GM23338 (cell line): Measurements from ENCODE around the gene TOR1AIP2. TPM values are rescaled to one million over a fixed set of nuclear protein-coding genes. Genes with fewer than 3 reads are reported as not detected.

ENCODE experiments used
- ATAC-seq: fragments of 200-7000 bp; cut with Tn5 transposase; 3 replicates; pipeline ENCODE4 v1.9.1; 2020
- DNase-seq: peaks from one replicate; pipeline ENCODE4 v3.0.0-alpha.2; 2015; ENCODE audit warnings: low spot score
- H2AFZ ChIP-seq: fragments of 200-600 bp; sonication (generic); 2 replicates; pipeline ENCODE4 v1.8.0; 2016; ENCODE audit warnings: antibody characterized with exemption, mild to moderate bottlenecking, moderate library complexity
- H3F3A ChIP-seq: fragments of 200-600 bp; sonication (generic); replicated peaks from 2 replicates; pipeline ENCODE4 v1.8.0; 2017; ENCODE audit warnings: antibody characterized with exemption, mixed run types, low read depth
- H3K27ac ChIP-seq: fragments of 200-600 bp; sonication (generic); 2 replicates; pipeline ENCODE4 v1.6.1; 2016; ENCODE audit warnings: low read depth
- H3K27me3 ChIP-seq: fragments of 200-600 bp; sonication (generic); 2 replicates; pipeline ENCODE4 v1.8.0; 2016; ENCODE audit warnings: mild to moderate bottlenecking, mixed run types, moderate library complexity; ENCODE audit not compliant: insufficient read depth
- H3K36me3 ChIP-seq: fragments of 200-600 bp; sonication (generic); 2 replicates; pipeline ENCODE4 v1.8.0; 2016; ENCODE audit warnings: mild to moderate bottlenecking; ENCODE audit not compliant: insufficient read depth
- H3K4me1 ChIP-seq: fragments of 200-600 bp; sonication (generic); 2 replicates; pipeline ENCODE4 v1.8.0; 2016; ENCODE audit warnings: mild to moderate bottlenecking, moderate library complexity; ENCODE audit not compliant: insufficient read depth
- H3K4me2 ChIP-seq: fragments of 200-600 bp; sonication (generic); 2 replicates; pipeline ENCODE4 v1.7.1; 2017; ENCODE audit warnings: mixed run types
- H3K4me3 ChIP-seq: fragments of 200-600 bp; sonication (generic); 2 replicates; pipeline ENCODE4 v1.6.1; 2016; ENCODE audit warnings: mixed run types
- H3K79me2 ChIP-seq: fragments of 200-600 bp; sonication (generic); replicated peaks from 2 replicates; pipeline ENCODE4 v1.8.0; 2017; ENCODE audit warnings: mild to moderate bottlenecking; ENCODE audit not compliant: insufficient read depth
- H3K9me2 ChIP-seq: fragments of 200-600 bp; sonication (generic); 2 replicates; pipeline ENCODE4 v1.8.0; 2017; ENCODE audit not compliant: insufficient read depth
- H4K20me1 ChIP-seq: fragments of 200-600 bp; sonication (generic); replicated peaks from 2 replicates; pipeline ENCODE4 v1.8.0; 2017; ENCODE audit warnings: mild to moderate bottlenecking; ENCODE audit not compliant: insufficient read depth
- H3K27ac Mint-ChIP-seq: 2 replicates; pipeline ENCODE4 v1.8.0; 2020; ENCODE audit warnings: inconsistent platforms, mild to moderate bottlenecking, moderate library complexity, mixed read lengths
- H3K27me3 Mint-ChIP-seq: 3 replicates; pipeline ENCODE4 v1.8.0; 2022; ENCODE audit warnings: low read depth, mild to moderate bottlenecking, moderate library complexity, mixed read lengths, inconsistent platforms; ENCODE audit not compliant: insufficient read depth, poor library complexity
- H3K36me3 Mint-ChIP-seq: 3 replicates; pipeline ENCODE4 v1.8.0; 2021; ENCODE audit warnings: low read depth, mild to moderate bottlenecking, inconsistent platforms, moderate library complexity, mixed read lengths
- H3K4me1 Mint-ChIP-seq: 3 replicates; pipeline ENCODE4 v1.8.0; 2020; ENCODE audit warnings: mild to moderate bottlenecking, inconsistent platforms, mixed read lengths
- H3K4me3 Mint-ChIP-seq: 3 replicates; pipeline ENCODE4 v1.8.0; 2021; ENCODE audit warnings: moderate library complexity, mild to moderate bottlenecking, inconsistent platforms, mixed read lengths
- H3K9me3 Mint-ChIP-seq: 3 replicates; pipeline ENCODE4 v1.8.0; 2020; ENCODE audit warnings: moderate library complexity, mild to moderate bottlenecking, inconsistent platforms, mixed read lengths
- CREB1 ChIP-seq: fragments of 250-450 bp; sonication (Bioruptor Pico); IDR thresholded peaks from 2 replicates; pipeline ENCODE4 v1.5.0; 2020; ENCODE audit warnings: low read depth, mild to moderate bottlenecking, moderate library complexity
- EZH2 ChIP-seq: fragments of 200-600 bp; sonication (generic); IDR thresholded peaks from one replicate; pipeline ENCODE4 v1.8.0; 2017; ENCODE audit warnings: antibody characterized with exemption, mild to moderate bottlenecking, low read depth; ENCODE audit not compliant: unreplicated experiment
- EZH2phosphoT487 ChIP-seq: fragments of 200-600 bp; sonication (generic); IDR thresholded peaks from one replicate; pipeline ENCODE4 v1.8.1; 2018; ENCODE audit warnings: antibody characterized with exemption; ENCODE audit not compliant: unreplicated experiment
- JUNB ChIP-seq: IDR thresholded peaks from one replicate; pipeline ENCODE4 v1.6.1; 2016; ENCODE audit warnings: antibody characterized with exemption; ENCODE audit not compliant: unreplicated experiment
- NANOG ChIP-seq: IDR thresholded peaks from 2 replicates; pipeline ENCODE4 v1.6.1; 2016; ENCODE audit warnings: antibody characterized with exemption, borderline replicate concordance
- POLR2AphosphoS5 ChIP-seq: IDR thresholded peaks from 2 replicates; pipeline ENCODE4 v1.6.1; 2016; ENCODE audit warnings: antibody characterized with exemption, low read depth
- STAT1 ChIP-seq: IDR thresholded peaks from one replicate; pipeline ENCODE4 v1.6.1; 2016; ENCODE audit warnings: antibody characterized with exemption; ENCODE audit not compliant: unreplicated experiment
- ZNF114 ChIP-seq: fragments of 250-450 bp; sonication (Bioruptor Pico); IDR thresholded peaks from 2 replicates; pipeline ENCODE4 v1.5.0; 2020; ENCODE audit warnings: mild to moderate bottlenecking, moderate library complexity
- ZNF331 ChIP-seq: fragments of 250-450 bp; sonication (Bioruptor Pico); IDR thresholded peaks from 2 replicates; pipeline ENCODE4 v1.5.0; 2020; ENCODE audit warnings: low read depth, mild to moderate bottlenecking, moderate library complexity
- polyA plus RNA-seq: library from polyadenylated mRNA; unstranded; fragments of >200 nt; fragmentation: Nextera tagmentation; extraction: Ambion mirVana; gene quantifications from 2 replicates; pipeline ENCODE4 v1.2.1, GENCODE V29; 2016
- total RNA-seq: library from RNA; depleted of rRNA; stranded (reverse); fragments of >200 nt; shearing (Covaris generic); gene quantifications from 2 replicates; pipeline ENCODE4 v1.2.3, GENCODE V29; 2014
- TF ChIP-seq, protein P1 (sequence below), 2 experiments: fragments of 200-600 bp in 1 of 2; sonication (generic) in 1 of 2; conservative IDR thresholded peaks; 2 replicates each; pipeline versions ENCODE4 v1.5.1 to v1.6.1; 2016 to 2017; ENCODE audit warnings: antibody characterized with exemption in 2 of 2, low read depth in 2 of 2, mild to moderate bottlenecking in 2 of 2, moderate library complexity in 1 of 2
- TF ChIP-seq, protein P2 (sequence below): IDR thresholded peaks from 2 replicates; pipeline ENCODE4 v1.6.1; 2016; ENCODE audit warnings: antibody characterized with exemption
- TF ChIP-seq, protein P3 (sequence below): IDR thresholded peaks from one replicate; pipeline ENCODE4 v1.6.1; 2018; ENCODE audit warnings: antibody characterized with exemption; ENCODE audit not compliant: unreplicated experiment
- TF ChIP-seq, protein P4 (sequence below): fragments of 250-450 bp; sonication (Bioruptor Pico); IDR thresholded peaks from 2 replicates; pipeline ENCODE4 v1.5.0; 2020; ENCODE audit warnings: mild to moderate bottlenecking, moderate library complexity

TOR1AIP2 gene
- total and polyA plus RNA-seq, 2 experiments from 2014 or later = 21.1 to 81.3 TPM

DNA sequence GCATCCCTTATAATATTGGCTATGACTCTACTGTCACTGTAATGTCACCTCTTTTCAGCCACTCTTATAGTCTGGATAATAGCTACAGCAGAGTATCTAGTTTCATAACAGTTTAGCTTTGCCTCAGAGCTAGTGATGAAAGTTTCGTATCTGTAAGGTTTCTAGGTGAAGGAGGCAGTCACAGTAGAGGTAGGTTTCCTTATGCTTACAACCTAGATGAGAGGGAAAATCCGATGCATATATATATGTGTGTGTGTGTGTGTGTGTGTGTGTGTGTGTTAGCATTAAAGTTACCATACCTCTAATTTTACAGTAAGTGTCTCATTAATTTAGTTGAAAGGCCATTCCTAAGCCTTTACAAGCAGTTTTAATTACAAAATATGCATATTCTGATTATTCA, 2.2 kb upstream of the TOR1AIP2 start:
- Histone ChIP-seq H3K36me3 (peaks cover 3% of the 10 kb centered on the region; the same call in 1 of the 2 replicates), H3K79me2 (peaks cover 37% of the 10 kb centered on the region), H3K27me3 (no peaks in the 10 kb centered on the region), H2AFZ (no peak overlapping the region), H3K4me2 (no peak overlapping the region), H3K9me2 (no peaks in the 10 kb centered on the region), H3K27ac (no peak overlapping the region), H4K20me1 (peaks cover 8% of the 10 kb centered on the region; the same call in 1 of the 2 replicates), H3K4me3 (no peak overlapping the region), H3F3A (peaks cover 11% of the 10 kb centered on the region; the same call in 1 of the 2 replicates), H3K4me1 (peaks cover 10% of the 10 kb centered on the region)
- Mint-ChIP-seq H3K4me1 (peaks cover 23% of the 10 kb centered on the region), H3K4me3 (no peak overlapping the region), H3K9me3 (no peaks in the 10 kb centered on the region), H3K27ac (no peak overlapping the region), H3K36me3 (peaks cover 12% of the 10 kb centered on the region), H3K27me3 (peaks cover 3% of the 10 kb centered on the region)
- TF ChIP-seq NANOG = no peak
- TF ChIP-seq, protein P1, sequence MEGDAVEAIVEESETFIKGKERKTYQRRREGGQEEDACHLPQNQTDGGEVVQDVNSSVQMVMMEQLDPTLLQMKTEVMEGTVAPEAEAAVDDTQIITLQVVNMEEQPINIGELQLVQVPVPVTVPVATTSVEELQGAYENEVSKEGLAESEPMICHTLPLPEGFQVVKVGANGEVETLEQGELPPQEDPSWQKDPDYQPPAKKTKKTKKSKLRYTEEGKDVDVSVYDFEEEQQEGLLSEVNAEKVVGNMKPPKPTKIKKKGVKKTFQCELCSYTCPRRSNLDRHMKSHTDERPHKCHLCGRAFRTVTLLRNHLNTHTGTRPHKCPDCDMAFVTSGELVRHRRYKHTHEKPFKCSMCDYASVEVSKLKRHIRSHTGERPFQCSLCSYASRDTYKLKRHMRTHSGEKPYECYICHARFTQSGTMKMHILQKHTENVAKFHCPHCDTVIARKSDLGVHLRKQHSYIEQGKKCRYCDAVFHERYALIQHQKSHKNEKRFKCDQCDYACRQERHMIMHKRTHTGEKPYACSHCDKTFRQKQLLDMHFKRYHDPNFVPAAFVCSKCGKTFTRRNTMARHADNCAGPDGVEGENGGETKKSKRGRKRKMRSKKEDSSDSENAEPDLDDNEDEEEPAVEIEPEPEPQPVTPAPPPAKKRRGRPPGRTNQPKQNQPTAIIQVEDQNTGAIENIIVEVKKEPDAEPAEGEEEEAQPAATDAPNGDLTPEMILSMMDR (conservative IDR thresholded peaks at IDR 0.05; ENCODE audit: low read depth in 2 of 2) = no peak
- TF ChIP-seq, protein P2, sequence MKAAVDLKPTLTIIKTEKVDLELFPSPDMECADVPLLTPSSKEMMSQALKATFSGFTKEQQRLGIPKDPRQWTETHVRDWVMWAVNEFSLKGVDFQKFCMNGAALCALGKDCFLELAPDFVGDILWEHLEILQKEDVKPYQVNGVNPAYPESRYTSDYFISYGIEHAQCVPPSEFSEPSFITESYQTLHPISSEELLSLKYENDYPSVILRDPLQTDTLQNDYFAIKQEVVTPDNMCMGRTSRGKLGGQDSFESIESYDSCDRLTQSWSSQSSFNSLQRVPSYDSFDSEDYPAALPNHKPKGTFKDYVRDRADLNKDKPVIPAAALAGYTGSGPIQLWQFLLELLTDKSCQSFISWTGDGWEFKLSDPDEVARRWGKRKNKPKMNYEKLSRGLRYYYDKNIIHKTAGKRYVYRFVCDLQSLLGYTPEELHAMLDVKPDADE = no peak
- no peak for TF ChIP-seq EZH2phosphoT487
- TF ChIP-seq EZH2 = no peak
- no peak for TF ChIP-seq CREB1
- no peak for TF ChIP-seq ZNF331 (CRISPR knock-in tag)
- TF ChIP-seq, protein P3, sequence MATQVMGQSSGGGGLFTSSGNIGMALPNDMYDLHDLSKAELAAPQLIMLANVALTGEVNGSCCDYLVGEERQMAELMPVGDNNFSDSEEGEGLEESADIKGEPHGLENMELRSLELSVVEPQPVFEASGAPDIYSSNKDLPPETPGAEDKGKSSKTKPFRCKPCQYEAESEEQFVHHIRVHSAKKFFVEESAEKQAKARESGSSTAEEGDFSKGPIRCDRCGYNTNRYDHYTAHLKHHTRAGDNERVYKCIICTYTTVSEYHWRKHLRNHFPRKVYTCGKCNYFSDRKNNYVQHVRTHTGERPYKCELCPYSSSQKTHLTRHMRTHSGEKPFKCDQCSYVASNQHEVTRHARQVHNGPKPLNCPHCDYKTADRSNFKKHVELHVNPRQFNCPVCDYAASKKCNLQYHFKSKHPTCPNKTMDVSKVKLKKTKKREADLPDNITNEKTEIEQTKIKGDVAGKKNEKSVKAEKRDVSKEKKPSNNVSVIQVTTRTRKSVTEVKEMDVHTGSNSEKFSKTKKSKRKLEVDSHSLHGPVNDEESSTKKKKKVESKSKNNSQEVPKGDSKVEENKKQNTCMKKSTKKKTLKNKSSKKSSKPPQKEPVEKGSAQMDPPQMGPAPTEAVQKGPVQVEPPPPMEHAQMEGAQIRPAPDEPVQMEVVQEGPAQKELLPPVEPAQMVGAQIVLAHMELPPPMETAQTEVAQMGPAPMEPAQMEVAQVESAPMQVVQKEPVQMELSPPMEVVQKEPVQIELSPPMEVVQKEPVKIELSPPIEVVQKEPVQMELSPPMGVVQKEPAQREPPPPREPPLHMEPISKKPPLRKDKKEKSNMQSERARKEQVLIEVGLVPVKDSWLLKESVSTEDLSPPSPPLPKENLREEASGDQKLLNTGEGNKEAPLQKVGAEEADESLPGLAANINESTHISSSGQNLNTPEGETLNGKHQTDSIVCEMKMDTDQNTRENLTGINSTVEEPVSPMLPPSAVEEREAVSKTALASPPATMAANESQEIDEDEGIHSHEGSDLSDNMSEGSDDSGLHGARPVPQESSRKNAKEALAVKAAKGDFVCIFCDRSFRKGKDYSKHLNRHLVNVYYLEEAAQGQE = no peak
- no peak for TF ChIP-seq JUNB
- no peak for TF ChIP-seq STAT1
- TF ChIP-seq, protein P4, sequence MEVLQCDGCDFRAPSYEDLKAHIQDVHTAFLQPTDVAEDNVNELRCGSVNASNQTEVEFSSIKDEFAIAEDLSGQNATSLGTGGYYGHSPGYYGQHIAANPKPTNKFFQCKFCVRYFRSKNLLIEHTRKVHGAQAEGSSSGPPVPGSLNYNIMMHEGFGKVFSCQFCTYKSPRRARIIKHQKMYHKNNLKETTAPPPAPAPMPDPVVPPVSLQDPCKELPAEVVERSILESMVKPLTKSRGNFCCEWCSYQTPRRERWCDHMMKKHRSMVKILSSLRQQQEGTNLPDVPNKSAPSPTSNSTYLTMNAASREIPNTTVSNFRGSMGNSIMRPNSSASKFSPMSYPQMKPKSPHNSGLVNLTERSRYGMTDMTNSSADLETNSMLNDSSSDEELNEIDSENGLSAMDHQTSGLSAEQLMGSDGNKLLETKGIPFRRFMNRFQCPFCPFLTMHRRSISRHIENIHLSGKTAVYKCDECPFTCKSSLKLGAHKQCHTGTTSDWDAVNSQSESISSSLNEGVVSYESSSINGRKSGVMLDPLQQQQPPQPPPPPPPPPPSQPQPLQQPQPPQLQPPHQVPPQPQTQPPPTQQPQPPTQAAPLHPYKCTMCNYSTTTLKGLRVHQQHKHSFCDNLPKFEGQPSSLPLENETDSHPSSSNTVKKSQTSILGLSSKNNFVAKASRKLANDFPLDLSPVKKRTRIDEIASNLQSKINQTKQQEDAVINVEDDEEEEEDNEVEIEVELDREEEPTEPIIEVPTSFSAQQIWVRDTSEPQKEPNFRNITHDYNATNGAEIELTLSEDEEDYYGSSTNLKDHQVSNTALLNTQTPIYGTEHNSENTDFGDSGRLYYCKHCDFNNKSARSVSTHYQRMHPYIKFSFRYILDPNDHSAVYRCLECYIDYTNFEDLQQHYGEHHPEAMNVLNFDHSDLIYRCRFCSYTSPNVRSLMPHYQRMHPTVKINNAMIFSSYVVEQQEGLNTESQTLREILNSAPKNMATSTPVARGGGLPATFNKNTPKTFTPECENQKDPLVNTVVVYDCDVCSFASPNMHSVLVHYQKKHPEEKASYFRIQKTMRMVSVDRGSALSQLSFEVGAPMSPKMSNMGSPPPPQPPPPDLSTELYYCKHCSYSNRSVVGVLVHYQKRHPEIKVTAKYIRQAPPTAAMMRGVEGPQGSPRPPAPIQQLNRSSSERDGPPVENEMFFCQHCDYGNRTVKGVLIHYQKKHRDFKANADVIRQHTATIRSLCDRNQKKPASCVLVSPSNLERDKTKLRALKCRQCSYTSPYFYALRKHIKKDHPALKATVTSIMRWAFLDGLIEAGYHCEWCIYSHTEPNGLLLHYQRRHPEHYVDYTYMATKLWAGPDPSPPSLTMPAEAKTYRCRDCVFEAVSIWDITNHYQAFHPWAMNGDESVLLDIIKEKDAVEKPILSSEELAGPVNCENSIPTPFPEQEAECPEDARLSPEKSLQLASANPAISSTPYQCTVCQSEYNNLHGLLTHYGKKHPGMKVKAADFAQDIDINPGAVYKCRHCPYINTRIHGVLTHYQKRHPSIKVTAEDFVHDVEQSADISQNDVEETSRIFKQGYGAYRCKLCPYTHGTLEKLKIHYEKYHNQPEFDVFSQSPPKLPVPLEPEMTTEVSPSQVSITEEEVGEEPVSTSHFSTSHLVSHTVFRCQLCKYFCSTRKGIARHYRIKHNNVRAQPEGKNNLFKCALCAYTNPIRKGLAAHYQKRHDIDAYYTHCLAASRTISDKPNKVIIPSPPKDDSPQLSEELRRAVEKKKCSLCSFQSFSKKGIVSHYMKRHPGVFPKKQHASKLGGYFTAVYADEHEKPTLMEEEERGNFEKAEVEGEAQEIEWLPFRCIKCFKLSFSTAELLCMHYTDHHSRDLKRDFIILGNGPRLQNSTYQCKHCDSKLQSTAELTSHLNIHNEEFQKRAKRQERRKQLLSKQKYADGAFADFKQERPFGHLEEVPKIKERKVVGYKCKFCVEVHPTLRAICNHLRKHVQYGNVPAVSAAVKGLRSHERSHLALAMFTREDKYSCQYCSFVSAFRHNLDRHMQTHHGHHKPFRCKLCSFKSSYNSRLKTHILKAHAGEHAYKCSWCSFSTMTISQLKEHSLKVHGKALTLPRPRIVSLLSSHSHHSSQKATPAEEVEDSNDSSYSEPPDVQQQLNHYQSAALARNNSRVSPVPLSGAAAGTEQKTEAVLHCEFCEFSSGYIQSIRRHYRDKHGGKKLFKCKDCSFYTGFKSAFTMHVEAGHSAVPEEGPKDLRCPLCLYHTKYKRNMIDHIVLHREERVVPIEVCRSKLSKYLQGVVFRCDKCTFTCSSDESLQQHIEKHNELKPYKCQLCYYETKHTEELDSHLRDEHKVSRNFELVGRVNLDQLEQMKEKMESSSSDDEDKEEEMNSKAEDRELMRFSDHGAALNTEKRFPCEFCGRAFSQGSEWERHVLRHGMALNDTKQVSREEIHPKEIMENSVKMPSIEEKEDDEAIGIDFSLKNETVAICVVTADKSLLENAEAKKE (CRISPR knock-in tag) = no peak
- TF ChIP-seq ZNF114 (CRISPR knock-in tag) = no peak
- TF ChIP-seq POLR2AphosphoS5 = no peak
- no peak for DNase-seq
- ATAC-seq = no peak
